HG03060 (cell line): Measurements from ENCODE around the gene ADAMTS13.
A peak's percentile ranks its signal among the peaks of the same experiment; 100 is the strongest.
"Not testable (repeated sequence)": the region's sequence is repeated elsewhere in the genome, so short reads cannot be mapped to it uniquely, and the experiment has no call there.

ENCODE experiments used
- ATAC-seq: cut with Tn5 transposase; IDR thresholded peaks from one replicate; pipeline ENCODE4 v1.9.1; 2021; ENCODE audit warnings: low read depth, moderate number of reproducible peaks; ENCODE audit not compliant: unreplicated experiment

ADAMTS13 gene

GRCh38 chr9:133421615-133422542, at the start of gene ADAMTS13:
TSS of gene ADAMTS13 (plus strand) at chr9:133422367. CDS start at chr9:133422444, 77 bp downstream.
- no peak for ATAC-seq

GRCh38 chr9:133374612-133375115, 47.5 kb upstream of the ADAMTS13 start:
- ATAC-seq = no peak

GRCh38 chr9:133375116-133375723, 46.9 kb upstream of the ADAMTS13 start:
- ATAC-seq = no peak

DNA sequence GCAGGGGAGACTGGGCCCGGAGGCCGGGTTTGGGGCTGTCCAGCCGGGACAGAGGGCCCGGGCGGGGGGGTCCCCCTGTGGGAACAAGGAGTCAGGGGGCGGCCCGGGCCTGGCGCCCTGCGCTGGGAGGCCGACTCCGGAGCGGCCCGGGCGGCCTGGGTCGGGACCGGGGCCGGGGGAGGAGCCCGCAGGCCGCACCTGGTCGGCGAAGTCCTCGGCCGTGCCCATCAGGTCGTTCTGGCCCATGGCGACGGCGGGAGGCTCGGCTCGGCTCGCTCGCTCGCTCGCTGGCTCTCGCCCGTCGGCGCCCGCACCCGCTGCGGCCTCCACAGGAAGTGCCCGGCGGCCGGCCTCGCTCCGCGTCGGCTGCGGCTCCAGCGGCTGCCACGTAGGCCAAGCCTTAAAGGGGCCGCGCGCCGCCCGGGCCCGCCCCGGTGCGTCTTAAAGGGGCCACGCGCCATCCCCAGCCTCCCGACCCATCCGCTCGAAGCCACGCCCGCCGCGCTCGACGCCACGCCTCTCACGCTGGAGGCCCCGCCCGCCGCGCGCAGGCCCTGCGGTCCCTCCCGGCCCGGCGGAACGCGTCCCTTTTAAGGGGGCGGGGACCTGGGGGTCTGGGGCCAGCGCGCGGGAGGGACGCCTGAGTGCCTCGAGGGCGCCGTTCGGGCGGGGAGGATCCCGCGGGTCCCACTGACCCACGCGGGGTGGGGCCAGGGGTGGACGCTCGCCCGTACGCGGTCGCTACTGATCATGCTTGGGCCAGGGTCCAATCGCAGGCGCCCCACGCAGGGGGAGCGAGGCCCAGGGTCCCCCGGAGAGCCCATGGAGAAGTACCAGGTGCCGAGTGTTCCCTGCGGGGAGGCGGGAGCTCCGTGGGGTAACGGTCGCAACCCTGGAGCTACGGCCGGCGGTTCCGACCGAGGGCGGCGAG, 46.2 kb upstream of the ADAMTS13 start, which contains the start of the genes STKLD1 and SURF4:
STKLD1 (plus strand) TSS at position 643 of the 931 bp plus-strand sequence; CDS start at position 751, 108 bp downstream.
SURF4 (minus strand) TSS at position 337 of the 931 bp plus-strand sequence; CDS start at position 246, 91 bp downstream.
- peak; percentile 58 for ATAC-seq

GRCh38 chr9:133377280-133377679, 44.9 kb upstream of the ADAMTS13 start:
- ATAC-seq = not testable (repeated sequence)

DNA sequence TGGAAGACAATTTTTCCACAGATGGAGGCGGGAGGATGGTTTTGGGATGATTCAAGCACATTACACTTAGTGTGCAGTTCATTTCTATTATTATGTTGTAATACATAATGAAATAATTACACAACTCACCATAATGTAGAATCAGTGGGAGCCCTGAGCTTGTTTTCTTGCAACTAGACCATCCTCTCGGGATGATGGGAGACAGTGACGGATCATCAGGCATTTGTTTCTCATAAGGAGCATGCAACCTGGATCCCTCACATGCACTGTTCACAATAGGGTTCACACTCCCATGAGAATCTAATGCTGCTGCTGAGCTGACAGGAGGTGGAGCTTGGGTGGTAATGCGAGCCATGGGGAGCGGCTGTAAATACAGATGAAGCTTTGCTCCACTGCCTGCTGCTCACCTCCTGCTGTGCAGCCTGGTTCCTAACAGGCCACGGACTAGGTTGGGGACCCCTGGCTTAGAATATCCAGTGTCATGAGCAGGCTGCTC, 44.4 kb upstream of the ADAMTS13 start:
- no peak for ATAC-seq

DNA sequence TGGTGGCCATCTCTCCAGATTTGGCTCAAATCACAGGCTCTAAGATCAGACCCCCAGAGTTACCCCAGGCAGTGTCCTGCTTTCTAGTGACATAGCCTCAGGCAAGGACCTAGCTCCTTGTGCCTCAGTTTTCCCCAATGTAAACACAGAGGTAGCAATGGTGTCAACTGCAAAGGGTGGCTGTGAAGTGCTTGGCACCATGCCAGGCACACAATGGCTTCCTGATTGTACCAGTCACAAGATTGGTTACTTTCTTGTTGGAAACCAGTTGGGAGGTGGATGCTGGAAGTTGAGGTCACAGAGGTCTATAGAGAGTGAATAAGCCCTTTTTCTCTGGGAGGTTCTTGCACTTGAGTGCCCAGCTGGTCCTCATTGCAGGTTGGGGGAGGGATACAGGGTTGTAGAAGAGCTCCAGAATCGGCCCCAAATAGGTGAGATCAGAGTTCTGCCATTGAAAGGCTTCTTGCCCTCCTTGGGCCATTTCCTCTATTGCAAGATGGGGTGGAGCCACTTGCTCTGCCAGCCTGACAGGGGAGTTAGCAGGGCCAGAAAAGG, 43.7 kb upstream of the ADAMTS13 start:
- ATAC-seq = no peak

GRCh38 chr9:133379153-133380086, 42.7 kb upstream of the ADAMTS13 start:
- ATAC-seq = no peak

DNA sequence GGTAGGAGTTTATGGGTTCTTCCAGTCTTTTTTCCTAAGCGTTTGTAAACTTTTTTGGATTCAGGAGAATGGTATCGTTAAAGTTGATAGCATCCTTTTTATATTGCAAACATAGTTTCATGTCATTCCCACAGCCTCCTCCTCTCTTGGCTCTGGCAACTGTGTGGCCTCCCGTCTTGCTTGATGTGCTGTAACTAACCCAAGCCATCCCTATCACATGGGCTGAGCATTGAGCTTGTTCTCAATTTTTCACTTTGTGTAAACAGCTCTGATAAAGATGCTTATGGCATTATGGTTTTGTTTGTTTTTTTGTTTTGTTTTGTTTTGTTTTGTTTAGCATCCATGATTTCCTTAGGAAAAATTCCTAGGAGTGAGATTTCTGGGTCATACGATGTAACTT, 41.4 kb upstream of the ADAMTS13 start:
- no peak for ATAC-seq

DNA sequence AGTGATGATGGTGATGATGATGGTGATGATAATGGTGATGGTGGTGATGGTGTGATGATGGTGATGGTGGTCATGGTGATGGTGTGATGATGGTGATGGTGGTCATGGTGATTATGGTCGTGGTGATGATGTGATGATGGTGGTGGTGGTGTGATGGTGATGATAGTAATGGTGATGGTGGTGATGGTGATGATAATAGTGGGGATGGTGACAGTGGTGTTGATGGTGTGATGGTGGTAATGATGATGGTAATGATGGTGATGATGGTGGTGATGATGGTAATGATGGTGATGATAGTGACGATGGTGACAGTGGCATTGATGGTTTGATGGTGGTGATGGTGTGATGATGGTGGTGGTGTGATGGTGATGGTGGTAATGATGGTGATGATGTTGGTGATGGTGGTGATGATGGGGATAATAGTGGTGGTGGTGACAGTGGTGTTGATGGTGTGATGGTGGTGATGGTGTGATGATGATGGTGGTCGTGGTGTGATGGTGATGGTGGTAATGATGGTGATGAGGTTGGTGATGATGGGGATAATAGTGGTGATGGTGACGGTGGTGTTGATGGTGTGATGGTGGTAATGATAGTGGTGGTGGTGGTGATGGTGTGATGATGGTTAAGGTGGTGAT, 39.5 kb upstream of the ADAMTS13 start:
- ATAC-seq = no peak

GRCh38 chr9:133383438-133383837, 38.7 kb upstream of the ADAMTS13 start:
- no peak for ATAC-seq

GRCh38 chr9:133384736-133385321, 37.3 kb upstream of the ADAMTS13 start:
- no peak for ATAC-seq

DNA sequence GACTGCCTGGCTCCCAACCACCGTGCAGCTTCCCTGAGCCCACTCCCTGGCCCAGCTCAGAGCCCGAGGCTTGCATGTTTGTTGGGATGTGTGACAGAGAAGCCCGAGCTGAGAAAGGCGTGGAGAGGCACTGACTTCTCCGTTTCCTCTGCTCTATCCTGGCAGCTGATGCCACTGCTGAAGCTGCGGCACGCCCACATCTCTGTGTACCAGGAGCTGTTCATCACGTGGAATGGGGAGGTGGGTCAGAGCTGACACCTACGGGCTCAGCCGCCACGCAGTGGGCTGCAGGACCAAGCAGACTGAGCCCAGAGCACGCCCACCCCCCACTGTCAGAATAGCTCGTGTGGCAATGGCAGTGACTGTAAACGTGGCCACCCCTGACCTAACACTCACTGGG, 36.7 kb upstream of the ADAMTS13 start:
- ATAC-seq = no peak

GRCh38 chr9:133386338-133386737, 35.8 kb upstream of the ADAMTS13 start:
- no peak for ATAC-seq

DNA sequence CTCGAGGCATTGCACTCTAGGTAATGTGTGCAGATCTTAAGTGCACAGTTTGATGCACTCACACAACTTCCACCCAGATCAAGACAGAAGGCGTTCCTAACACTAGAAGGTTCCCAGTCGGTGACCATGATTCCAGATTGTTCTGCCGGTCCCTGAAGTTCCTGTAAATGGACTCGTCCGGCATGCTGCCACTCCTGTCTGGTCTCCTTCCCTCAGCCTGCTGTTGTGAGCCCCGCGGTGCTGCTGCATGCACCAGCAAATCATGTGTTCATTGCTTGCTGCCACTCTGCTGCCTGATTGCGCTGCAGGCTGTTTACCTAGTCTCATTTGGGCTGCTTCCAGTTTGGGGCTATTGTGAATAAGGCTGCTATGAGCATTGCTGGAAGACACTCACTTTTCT, 34.5 kb upstream of the ADAMTS13 start:
- ATAC-seq = no peak

DNA sequence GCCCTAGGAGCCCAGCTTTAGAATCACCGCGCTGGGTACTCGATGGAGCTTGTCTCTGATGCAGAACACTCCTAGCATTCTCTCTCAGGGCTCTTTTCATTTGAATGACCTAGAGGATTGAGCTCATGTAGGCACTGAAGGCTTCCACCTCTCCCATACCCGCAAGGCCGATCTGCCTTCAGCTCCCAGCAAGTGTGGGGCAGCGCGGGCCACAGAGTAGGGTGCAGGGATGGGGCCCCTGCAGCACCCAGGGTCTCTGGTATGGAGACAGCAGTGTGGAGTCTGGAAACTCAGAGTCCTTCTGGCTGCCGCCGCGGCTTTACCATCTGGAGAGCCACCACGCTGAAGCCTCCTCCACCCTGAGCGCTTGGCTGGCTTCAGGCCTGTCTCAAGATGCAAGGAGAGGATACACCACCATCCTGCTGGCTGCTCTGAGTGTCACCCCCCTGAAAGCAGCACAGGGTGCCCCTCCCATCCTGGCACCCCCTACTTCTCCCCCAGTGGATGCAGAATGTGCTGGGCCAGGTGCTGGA, 33.1 kb upstream of the ADAMTS13 start:
- ATAC-seq = no peak

GRCh38 chr9:133389562-133389961, 32.6 kb upstream of the ADAMTS13 start:
- ATAC-seq = no peak

GRCh38 chr9:133390713-133391112, 31.5 kb upstream of the ADAMTS13 start:
- no peak for ATAC-seq
